HG03196 (cell line): Measurements from ENCODE around the gene KCNK5.

Experiments
- ATAC-seq: cut with Tn5 transposase; IDR thresholded peaks from one replicate; pipeline ENCODE4 v1.9.1; 2021; ENCODE audit not compliant: unreplicated experiment

The KCNK5 gene

DNA sequence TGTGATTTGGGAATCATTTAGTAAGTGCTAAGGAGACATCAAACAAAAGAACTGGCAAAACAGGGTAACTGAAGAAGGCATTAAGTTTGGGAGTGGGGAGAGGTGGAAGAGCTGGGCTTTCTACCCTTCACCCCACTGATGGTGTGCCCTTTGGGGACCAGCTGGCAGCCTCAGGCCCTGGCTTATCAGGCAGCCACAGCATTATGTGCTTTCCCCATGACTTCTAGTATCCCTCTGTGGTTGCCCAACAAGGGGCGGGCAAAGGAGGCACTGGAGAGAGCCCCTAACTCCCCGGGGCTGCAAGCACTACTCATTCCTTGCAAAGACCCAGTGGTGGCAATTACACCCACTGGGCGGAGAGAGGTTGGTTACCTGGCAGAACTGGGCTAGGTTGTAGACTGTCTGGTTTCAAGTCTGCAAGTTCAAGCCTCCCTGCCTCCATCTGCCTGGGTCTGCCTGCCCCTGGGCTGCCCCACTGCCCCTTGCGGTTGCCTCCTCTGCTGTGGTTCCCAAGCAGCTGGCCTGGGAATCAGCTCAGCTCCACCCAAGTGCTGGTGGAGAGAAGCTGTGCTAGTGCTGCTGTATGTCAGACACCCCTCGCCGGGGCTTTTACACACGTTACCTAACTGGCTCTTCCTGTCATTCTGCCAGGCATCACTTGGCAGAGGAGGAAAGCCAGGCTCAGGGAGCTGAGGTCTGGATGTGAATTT, 29.9 kb downstream of the KCNK5 start:
- no peak for ATAC-seq

DNA sequence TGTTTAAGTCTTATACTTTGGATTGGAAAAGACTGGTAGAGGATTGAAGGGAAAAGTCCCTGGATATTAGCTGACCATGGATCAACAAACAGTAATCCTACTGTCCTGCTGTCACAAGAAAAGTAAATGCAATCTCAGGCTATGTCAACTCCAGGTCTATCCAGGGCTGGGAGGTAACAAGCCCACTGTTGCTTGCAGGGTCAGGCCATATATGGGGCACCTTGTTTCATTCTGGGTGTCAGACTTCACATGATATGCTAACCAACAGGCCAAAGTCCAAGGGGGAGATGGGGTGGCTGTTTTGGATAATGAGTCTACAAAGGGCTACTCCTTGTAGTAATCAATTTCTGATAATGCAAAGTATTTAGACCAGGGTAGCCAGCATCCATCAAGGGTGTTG, 30.7 kb downstream of the KCNK5 start:
- ATAC-seq: no peak

DNA sequence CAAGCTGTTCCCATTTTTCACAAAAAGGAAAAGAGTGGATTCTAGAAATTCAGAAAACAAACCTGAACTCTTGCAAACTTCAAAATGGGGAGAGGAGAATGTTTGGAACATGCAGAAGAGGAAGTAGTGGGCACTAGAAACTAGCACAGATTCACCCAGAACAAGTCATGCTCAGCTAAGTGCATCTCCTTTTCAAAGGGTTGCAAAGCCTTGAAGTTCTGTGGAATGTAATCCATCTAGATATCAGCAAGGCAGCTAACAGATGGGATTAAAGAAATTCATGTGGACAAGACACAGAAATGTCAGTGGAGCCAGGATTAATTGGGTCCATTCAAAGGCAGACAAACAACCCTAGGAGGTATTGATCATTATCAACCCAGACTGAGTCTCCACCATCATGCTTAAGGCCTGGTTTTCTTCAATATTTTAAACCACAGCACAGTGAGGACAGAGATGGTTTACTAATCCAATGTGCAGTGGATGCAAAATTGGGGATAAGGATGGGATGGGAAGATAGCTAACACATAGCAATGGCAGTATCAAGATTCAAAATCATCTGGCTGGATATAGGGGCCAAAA, 31.3 kb downstream of the KCNK5 start:
- ATAC-seq: no peak

DNA sequence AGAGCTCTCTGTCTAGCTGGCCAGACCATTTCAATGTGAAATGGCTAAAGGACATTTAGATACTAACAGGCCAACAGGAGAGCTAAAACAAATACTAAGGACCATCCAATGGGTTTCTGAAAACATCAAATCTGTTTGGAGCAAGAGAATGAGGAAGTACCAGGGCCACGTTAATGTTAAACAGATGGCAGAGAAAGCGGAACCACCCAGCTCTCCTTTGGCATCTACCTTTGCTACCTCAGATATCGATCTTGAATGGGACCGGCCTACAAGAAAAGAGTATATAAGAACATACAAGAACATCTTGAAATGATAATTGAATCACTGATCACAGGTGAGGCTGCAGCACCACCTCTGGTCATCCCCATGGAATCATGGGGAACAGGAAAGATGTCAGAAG, 31.8 kb downstream of the KCNK5 start:
- ATAC-seq: no peak

DNA sequence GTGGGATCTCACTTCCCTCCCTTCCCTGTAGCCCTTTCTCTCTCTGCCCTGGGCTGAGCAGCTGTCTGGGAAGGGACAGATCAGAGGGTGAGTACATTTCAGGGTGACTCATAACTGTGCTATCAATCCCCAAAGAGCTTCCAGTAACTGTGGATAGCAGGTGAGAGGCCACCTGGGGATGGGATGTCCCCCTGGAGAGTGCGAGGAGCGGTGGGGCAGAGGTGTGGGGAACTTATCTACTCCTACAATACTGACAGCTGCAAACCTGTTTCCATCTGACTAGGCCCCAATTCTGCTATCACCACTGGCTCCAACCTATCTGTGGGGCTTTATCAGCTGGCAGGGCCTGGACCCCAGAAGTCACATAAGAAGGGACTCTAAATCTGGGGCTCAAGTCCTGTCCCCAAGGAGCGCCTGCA, 32.6 kb downstream of the KCNK5 start:
- no peak for ATAC-seq

DNA sequence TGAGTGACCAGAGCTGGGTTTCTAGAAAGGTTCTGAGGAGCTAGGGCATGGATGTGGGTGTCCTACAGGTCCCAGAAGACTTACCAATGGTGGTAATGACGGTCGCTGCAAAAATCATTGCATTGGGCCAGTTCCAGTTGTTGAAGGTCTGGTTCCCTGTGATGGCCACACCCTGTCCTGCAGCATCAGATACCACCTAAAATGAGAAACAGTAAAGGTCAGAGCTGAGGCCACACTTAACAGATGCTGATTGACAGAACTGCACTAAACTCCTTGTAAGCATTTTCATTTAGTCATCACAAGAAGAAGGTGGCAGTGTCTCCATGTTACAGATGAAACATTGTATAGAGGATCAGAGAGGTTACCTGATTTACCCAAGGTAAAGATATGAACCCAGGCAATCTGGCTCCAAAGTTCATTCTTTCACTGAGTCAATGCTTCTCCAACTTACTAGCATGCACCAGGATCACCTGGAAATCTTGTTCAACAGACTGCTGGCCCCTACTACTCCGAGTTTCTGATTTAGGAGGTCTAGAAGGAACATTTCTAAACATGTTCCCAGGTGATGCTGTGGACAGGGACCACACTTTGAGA, 33.4 kb downstream of the KCNK5 start:
- ATAC-seq: no peak

DNA sequence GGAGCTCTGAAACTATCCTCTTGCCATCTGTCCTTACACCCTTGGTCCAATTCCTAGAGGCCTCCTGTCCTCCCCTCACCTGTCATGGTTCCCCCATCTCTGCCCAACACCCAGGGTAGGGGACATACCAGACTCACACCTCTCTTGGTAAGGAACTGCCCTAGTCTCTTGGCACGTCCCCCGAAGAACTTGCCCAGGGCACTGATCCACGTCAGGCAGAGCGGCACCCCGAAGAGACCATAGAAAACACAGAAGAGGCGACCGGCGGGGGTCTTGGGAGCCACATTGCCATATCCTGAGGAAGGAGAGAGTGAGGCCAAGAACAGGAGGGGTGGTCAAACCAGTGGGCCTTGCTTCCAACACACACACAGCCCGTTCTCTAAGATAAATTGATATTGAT, 34.8 kb downstream of the KCNK5 start:
- ATAC-seq: no peak

DNA sequence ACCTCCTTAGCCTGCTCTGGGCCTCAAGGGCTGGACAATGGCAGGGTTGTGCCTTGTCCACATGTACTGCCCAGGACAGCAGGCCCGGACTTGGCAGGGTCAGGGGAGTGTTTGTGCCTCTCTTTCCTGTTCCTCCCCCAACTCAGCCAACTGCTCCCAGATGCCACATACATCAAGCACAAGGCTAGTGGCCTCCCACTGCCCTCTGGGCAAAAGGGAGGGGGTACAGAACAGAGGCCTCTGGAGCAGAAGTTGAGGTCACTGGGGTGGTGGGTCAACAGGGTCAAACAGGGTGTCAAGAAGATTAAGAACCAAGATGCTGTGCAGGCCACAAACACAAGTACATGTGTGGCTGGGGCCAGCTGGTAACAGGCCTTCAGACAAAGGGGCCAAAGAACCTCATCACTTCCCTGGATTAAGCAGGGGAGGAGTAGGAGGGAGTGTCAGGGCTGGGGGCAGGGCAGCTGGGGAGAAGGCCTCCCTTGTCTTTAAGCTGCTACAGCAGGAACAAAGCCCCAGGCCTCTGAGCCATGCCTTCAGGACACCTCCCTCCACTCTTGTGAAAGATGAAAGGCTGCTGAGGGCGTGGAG, 36.0 kb downstream of the KCNK5 start:
- ATAC-seq: no peak

DNA sequence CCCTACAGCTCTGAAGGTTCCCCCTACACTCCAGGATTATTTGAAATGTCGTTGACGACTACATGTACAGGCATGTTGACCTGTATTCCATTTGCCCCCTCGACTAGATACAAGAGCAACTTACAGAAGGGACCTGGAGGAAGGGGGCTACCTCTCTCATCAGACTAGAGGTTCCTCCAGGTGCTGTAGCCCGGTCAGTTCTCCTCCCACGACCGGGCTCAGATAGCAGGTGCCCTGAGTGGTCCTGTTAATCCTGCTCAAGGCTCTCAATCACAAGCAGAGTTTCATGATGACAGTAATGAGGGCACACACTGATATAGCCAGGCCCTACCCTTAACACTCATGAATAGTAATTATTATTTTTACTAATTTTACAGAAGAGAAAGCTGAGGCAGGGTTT, 36.5 kb downstream of the KCNK5 start:
- ATAC-seq: no peak

DNA sequence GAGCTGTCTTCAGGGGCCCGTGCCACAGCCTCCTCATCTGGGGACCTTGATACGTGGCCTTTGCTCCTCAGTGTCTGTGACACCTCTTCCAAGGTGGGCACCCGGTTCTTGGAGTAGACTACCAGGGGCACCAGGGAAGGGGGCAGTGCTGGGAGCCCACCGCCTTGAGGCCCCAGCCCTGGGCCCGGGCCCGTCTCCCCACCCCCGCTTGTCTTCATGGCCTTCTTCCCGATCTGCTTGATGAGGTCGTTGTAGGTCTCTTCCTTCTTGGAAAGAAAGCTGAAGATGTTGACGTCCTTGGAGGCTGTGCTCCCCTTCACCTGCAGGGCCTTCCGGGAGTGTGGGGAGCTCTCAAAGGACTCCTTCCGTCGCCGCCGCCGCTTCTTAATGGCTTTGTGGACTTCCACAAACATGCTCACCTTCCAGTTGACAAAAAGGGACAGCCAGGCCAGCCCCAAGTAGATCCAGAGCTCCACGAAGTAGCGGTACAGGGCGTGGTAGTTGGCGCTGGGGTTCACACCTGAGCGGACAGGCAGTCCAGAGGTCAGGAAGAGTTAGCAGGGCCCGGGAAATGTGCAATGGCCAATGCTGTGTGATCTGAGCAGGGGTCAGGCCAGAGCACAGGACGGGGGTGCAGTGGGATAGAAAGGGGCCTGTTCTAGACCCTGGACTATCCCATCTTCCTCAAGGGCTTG, 37.9 kb downstream of the KCNK5 start:
- no peak for ATAC-seq

DNA sequence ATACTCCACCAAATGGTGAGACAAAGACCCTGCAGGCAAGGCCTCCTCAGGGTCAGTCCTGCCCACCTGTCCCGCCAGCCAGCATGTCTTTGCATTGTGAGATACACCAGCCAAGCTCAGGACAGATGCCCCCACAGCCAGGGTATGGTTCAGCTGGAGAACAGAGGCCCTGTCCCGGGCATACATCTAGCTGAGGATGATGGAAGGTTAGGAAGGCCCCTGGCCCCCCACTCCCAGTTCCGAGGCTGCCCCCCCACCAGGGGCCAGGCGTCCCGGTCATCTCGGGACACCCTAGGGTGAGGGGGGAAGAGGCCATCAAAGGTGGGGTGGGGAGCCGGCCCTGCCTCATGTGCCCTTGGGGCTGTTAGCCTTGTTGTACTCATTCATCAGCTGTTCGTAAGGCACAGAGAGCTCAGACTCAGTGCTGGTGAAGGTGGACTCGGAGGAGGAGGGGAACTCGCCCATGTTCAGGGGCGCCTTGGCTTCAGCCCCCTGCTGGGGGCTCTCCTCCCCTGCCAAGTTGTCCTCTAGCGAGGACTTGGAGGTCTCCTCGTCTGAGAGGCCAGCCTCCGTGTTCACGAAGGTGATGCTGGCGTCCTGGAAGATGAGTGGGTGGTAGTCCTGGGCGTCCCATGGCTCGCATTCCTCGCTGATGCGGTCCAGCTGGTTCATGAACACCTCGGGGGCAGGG, 38.6 kb downstream of the KCNK5 start:
- ATAC-seq: no peak

DNA sequence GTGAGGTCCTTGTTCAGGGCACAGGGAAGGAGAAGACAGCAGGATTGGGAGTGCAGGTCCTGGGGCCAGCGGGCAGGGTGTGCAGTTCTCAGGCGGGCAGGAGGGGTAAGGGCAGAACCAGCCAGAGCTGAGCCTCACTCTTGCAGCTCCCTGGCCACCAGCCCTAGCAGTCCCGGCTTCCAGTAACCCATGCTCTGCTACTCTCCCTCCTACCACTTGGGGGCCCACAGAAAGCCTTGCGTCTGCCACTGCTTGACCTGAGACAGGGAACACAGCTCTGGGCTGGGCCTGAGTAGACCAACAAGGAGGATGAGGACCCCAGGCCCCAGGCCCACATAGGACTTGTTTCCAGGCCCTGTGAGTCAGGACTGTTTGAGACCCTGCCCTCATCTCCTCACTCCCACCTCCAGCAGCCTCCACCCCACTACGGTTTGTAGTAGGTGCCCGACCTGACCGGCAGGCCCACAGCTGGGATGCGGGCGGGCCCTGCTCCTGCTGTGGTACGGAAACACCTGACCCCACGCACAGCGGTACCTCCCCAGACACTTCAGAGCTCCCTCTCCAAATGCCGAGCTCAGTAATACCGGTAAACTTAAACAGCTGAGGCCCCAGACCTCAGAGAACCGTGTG, 39.2 kb downstream of the KCNK5 start:
- ATAC-seq: no peak

DNA sequence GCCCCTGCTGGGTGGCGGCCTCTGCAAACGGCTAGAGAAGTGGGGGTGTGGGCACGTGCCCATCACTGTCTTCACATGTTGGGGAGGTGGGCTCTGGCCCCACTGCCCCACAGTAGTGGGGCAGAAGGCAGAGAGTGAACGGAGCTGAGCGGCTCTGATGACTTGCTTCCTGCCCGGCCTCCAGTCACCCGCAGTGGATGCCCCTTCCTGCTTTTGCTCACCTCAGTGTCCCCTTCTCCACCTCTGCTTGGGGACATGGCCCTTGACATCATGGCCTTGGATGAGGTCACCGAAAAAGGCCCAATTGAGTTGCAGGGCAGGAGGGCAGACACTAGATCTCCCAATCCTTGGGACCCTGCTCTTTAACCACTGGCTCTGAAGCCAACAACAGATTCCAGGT, 40.1 kb downstream of the KCNK5 start:
- ATAC-seq: no peak

DNA sequence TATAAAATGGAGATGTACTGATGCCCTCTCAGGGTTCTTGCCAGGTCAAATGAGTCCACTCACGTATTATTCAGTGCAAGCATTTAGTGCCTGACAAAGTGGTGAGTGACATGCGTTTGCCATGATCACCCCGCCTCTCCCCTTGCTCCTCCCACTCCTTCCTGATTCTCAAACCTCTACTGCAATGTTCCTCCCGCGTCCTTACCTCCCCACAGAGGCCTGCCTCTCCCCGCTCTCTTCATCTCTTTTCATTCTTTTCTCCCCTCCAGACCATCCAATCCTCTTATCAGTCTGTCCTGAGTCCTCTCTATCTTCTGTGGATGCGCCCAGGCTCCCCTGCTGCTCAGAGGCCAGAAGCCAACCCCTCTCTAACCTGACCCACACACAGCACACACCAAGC, 40.7 kb downstream of the KCNK5 start:
- no peak for ATAC-seq

DNA sequence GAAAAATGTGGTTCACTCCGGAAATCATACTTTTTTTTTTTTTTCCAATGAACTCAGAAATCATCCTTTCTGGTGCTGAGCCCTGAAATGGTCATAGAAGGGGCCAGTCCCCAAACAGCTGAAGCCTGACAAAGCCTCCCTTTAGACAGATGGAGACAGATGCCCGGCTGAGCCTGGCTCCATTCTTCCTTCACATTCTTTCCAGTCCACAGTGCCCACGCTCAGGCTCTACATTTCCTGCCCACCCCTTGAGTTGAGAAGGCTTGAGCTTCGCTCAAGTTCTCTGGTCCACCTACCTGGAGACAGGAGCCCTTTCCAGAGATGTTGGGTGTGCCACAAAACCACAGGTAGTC, 41.2 kb downstream of the KCNK5 start:
- ATAC-seq: no peak

DNA sequence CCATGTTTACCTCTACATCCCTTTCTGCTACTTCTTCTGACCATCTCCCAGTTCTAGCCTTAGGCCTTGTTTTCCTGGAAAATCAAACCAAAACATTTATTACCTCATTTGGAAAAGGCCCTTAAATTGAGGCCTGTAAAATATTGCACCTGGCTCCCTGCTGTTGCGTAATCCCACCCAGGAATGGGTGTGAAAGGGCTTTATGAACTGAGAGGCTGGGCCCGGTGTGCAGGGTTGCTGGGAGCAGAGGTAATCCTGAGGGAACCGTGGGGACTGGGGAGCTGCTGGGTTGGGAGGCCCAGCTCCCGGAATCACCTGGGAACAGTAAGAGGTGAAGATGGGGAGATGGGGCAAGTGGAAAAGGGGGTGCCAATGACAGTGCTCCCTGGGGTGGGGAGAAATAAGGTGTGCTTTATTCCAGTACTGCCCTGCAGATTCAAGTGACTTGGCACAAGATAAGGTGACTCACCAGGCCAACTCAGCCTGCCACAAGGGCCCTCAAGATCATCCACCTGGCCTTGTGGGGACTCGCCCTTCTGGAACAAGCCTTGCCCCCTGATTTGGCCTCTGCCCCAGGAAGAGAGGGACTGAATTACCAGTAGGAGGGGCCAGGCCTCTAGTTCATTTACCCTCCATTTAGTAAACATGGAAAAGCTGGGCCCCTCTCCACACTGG, 44.2 kb downstream of the KCNK5 start:
- no peak for ATAC-seq

DNA sequence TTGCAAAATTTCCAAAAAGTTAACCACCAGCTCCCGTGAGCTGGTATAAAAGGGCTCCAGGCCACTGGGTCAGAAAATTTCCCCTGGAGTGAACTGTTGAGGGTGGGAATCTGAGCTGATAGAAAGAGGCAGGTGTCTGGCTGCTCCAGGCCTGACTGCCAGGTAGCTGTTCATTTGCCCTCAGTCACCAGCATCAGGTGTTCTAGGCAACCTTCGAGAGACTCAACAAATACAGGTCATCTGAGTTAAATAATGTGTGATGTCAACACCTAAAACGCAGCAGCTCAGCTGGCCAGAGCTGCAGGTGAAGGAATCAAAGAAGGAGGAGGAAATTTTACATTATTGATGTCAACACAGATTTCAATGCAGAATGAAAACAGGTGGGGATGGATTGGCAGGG, 46.7 kb downstream of the KCNK5 start:
- no peak for ATAC-seq

DNA sequence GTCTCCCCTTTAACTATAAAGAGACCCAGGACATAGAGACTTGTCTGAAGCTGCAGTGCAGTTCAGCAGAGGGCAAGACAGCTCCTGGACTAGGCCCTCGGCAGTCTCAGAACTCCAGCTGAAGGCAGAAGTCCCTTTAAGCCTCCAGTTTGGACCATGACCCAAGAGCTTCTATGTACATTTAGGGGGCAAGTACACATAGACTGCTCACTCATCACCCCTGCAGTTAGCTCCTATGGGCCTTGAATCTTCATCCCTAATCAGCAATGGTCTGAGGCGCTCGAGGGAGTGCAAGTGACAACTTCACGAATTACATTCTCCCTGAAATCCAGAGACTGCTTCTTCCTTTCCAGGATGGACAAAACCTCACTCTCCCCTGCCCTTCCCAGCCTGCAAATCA, 47.4 kb downstream of the KCNK5 start:
- no peak for ATAC-seq

DNA sequence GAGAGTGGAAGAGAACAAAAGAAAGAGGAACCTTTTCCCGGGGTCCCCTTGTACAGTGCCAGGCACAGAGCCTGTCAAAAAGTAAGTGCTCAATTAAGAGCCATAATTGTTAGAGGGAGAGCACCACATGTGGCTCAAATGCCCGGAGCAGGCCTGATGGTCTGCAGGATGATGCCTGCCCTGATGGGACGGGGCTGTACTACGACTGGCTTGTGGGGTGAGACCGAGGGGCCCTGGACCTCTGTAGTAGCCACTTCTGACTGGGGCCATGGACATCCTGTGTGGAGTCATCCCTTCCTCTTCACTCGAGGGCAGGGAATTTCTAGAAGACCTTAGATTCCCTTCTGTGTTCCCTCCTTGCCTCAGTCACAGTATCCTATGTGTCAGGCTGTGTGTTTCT, 47.9 kb downstream of the KCNK5 start:
- ATAC-seq: no peak

DNA sequence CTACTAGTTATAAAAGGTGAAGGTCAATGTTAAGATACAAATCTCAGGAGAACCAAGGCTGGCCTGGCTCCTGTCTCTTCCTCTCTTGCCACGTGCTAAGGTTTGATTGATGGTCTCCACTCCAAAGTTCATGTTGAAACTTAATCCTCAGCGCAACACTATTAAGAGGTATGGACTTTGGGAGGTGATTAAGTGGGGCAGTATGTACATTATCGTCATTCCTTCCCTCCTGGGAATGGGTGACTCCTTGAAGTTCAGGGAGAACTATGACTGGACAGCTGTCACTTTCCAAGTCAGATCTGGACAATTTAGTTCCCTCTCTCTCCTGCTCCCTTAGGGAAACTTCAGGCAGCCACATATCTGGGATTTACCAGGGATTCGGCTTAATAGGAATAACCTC, 50.5 kb downstream of the KCNK5 start:
- ATAC-seq: no peak
